CD4-positive, alpha-beta T cell treated with Interleukin-6 at 100 ng/mL for 8 hours (primary cell): ENCODE results near the gene ATP8B3.

Experiments used
- DNase-seq: peaks from one replicate; pipeline ENCODE4 v3.0.0-alpha.2; 2020; ENCODE audit warnings: mixed read lengths, low spot score

ATP8B3 gene

DNA sequence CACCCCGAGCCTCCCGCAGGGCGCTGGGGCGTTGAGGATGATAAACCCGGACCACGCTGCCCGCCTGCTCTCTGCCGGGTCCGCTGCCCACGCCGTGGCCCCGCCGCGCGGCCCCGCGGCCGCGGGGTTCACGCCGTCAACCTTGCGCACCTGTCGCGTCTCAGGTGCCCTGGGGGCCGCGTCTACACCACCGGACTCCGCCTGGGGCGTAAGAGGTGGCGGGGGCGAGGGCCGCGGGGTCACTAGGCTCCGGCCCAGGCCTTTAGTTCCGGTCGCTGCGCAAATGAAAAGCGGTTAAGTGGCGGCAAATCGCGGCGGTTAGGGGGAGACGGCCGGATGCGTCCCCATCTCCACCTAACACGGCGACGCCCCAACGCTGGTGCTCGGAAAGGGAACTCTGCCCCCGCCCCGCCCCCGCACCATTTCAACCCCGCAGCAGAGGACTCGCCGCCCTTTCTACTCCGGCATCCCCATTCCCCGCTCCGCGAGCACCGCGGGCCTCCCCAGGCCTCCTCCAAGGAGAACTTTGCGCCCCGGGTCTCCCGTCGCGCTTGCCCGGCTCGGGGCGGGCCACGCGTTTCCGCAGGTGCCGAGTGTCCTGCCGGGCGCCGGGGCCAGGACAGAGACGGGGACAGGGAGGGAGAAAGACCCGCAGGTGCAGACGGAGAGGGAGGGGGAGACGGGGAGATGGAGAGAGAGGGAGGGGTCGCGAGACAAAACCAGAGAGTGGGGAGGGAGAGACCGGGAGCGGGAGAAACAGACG is 54.4 kb downstream of the ATP8B3 start:
- no peak for DNase-seq

DNA sequence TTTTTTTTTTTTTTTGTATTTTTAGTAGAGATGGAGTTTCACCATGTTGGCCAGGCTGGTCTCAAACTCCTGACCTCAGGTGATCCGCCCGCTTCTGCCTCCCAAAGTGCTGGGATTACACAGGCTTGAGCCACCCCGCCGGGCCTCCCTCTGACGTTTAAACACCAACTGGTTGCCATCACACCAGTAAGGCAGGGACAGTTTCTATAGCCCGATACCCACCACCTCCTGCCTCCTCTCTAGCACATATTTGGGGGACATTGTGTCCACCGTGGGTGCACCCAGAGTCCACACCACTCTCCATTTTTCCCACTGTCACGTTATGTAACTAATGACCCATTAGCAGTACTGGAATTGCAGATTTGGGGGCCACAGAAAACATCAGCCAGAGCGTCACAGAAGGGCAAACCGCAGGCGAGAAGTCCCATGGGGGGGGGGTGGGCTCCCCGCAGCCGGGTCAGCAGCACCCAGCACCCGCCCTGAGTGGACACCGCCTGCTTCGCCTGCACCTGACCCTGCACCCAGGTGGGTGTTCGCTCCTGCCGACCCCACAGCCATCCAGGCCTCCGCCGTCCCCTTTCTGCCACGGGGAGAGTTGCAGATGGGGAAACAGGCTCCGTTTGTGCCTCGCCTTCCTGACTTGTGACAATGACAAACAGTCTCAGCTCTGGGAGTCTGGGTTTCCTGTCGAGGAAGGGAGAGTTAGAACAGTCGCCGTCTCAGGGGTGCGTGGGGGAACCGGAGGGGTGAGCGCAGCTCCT is 55.2 kb downstream of the ATP8B3 start:
- no peak for DNase-seq

GRCh38 chr19:1756264-1756663 is 55.8 kb downstream of the ATP8B3 start:
- no peak for DNase-seq

GRCh38 chr19:1755467-1756171 is 56.5 kb downstream of the ATP8B3 start:
- no peak for DNase-seq

- no peak for DNase-seq
These were observed 57.2 kb downstream of the ATP8B3 start for GRCh38 chr19:1754636-1755466.

DNA sequence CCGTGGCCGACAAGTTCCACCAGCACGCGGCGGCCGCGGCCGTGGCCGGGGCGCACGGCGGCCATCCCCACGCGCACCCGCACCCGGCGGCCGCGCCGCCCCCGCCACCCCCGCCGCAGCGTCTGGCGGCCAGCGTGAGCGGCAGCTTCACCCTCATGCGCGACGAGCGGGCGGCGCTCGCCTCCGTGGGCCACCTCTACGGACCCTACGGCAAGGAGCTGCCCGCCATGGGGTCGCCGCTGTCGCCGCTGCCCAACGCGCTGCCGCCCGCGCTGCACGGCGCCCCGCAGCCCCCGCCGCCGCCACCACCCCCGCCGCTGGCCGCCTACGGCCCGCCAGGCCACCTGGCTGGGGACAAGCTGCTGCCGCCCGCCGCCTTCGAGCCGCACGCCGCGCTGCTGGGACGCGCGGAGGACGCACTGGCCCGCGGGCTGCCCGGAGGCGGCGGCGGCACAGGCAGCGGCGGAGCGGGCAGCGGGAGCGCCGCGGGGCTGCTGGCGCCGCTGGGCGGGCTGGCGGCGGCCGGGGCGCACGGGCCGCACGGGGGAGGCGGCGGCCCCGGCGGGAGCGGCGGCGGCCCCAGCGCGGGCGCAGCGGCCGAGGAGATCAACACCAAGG is 57.9 kb downstream of the ATP8B3 start:
- DNase-seq: no peak

DNA sequence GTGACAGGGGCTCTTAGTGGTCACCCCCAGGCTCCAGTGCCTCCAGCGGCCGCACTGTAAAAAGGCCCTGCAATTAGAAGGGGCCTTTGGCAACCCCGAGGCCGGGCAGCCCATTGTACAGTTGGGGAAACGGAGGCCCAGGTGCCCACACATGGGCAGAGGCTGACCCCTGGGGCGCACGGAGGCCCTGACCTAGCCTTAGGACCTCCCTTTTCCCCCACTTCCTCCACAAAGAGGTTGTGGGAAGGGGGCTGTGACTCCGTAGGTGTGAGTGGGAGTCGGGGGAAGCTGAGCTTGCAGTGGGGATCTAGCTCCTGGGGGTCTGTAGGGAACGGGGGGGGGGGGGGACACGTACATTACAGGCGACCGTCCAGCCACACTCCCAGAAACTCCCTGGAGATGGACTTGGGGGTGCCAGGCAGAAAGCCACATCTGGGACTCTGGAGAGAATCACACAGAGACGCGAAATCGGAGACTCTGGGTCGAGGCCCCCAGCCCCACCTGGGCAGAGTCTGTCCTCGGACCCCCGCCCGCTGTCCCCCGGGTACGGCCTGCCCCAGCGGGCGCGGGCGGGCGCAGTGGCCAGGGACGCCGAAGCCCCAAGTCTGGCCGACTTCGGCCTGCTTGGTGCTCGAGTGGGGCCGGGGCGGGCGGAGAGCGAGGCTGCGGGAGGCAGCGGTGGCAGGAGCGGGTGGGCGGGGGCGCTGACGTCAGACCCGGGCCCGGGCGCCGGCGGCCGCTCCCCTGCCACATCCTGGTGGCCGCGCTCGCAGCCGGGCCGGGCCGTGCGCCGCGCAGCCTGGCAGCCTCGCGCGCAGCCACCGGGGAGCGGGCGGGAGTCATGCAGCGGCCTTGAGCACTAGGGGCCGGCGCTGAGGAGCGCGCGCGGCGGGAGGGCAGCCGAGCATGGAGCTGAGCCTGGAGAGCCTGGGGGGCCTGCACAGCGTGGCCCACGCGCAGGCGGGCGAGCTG is 59.0 kb downstream of the ATP8B3 start, which contains the start of gene ONECUT3:
Gene ONECUT3 (plus strand): TSS at position 750 of the 972 bp plus-strand sequence. CDS start 157 bp downstream, at position 907.
- no peak for DNase-seq

DNA sequence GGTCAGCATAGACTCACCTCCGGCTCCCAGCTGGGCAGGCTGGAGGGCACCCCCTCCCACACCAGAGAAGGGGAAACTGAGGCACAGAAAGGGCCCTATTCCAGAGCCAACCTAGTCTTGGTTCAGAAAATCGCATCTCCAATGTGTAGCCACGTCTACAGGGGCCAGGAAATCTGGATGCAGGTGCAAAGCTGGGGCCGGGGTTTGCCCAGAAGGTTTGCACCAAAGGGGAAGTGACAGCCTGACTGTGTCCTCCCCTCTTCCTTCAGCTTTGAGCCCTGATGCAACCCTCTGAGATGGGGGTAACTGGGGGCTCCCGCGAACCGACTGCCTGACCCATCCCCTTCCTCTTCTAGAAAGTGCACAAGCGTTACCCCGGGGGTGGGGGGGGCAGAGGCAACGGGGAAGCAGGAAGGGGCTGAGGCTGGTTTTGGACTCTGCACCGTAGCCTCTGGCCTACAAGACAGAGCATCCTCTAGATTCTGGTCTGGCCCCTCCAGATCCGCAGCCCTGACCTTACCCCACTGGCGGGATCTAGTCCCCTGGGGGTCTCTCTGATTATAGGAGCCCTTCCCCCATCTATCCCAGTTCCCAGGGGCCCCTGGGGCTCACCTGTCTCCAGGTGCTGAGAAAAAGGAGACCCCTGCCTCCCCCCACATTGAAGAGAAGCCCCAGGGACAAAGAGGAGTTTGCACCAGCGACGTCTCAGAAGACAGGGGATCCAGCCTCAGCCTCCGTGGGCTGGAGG is 59.9 kb downstream of the ATP8B3 start:
- DNase-seq: no peak

DNA sequence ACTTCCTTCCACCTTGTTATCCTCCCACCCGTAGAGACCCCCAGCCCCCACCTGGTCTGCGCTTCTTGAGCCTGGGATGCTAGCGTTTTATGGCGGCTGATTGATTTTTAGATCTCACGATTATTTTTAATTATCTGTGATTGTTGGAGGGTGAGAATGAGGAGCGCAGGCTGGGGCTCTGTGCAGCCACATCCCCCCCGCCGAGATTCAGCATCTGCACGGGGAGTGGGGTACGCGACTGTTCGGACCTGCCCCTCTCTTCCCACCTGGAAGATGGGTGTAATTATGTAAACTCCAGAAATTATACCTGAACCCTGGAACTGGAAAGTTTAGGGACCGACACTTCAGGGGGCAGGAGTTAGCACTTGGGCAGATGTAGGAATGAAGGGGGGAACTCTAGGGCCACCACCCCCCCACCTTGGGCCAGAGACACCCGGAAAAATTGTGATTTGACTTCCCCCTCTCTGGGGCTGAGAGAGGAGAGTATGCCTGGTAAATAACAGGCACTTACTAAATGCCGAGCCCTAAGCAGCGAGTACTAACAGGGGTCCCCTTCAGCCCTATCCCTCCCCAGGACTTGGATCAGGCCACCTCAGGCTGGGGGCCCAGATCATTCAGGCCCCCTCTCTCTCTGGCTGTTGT is 60.6 kb downstream of the ATP8B3 start:
- no peak for DNase-seq

GRCh38 chr19:1750343-1751021 is 61.6 kb downstream of the ATP8B3 start:
- no peak for DNase-seq

GRCh38 chr19:1749373-1750342 is 62.4 kb downstream of the ATP8B3 start:
- DNase-seq: no peak

- no peak for DNase-seq
These were observed 63.2 kb downstream of the ATP8B3 start for GRCh38 chr19:1748873-1749341.

GRCh38 chr19:1748115-1748872 is 63.8 kb downstream of the ATP8B3 start:
- DNase-seq: no peak

DNA sequence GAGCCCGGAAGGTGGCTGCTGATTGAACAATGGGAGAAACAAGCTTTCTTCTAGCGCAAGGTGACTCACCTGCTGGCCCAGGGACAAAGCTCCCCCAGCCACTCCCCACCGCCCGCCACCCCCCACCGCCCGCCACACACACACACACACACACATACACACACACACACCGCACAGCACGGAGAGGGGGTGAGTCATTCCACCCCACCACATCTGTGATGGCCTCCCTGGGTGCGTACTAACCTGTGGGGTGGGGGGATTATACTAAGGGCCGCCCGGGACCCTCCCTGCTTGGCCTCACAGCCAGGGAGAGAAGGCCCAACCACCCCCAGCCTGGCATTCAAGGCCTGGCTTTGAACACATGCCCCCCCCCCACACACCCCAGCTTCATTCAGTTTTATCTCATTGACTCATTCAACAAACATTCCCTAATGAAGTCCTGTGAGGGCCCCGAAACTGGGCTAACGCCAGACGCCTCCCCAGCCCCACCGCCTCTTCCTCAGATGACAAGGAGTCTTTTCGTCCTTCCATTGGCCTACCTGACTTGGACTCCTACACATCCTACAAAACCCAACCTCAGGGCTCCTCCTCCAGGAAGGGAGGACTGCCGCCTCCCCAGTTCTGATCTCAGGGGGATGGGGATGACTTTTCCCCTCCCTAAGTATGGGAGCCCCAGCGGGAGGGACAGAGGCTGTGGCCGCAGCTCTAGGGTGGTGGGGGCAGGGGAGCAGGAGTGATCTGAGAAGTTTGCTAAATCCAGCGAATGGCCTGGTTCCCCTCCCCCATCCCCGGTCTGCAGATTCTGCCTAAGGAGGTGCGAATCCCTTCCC is 64.6 kb downstream of the ATP8B3 start:
- peak; percentile 9 for DNase-seq
